OCI-LY1 (cell line): ENCODE measurements around the gene FAM120A.

Source experiments
- CTCF ChIP-seq: fragments of 200-600 bp; sonication (generic), shearing (Covaris generic); IDR thresholded peaks from 2 replicates; pipeline ENCODE4 v1.5.1; 2017; ENCODE audit warnings: mild to moderate bottlenecking, antibody characterized with exemption, low read length, moderate library complexity, mixed read lengths
- EZH2 ChIP-seq: fragments of 200-600 bp; sonication (generic), shearing (Covaris generic); IDR thresholded peaks from 2 replicates; pipeline ENCODE4 v1.8.0; 2017; ENCODE audit warnings: borderline replicate concordance, mixed run types, mild to moderate bottlenecking, antibody characterized with exemption, low read length, moderate library complexity, mixed read lengths

- no peak for TF ChIP-seq EZH2
- TF ChIP-seq CTCF: no peak
Observed at GRCh38 chr9:93452710-93453046, 1.2 kb downstream of the FAM120A start.
